HL-60 (cell line): Measurements from ENCODE around the gene GNG12.

Experiments
- DNase-seq, 2 experiments: peaks; one replicate each; pipeline ENCODE4 v3.0.0-alpha.2; 2010 to 2020; ENCODE audit warnings: low read depth in 1 of 2, low spot score in 1 of 2
- H3K27ac ChIP-seq: fragments of 250-450 bp; sonication (Bioruptor Pico); replicated peaks from 2 replicates; pipeline ENCODE4 v1.5.1; 2020; ENCODE audit warnings: mild to moderate bottlenecking, moderate library complexity
- H3K27me3 ChIP-seq: fragments of 250-450 bp; sonication (Bioruptor Pico); 2 replicates; pipeline ENCODE4 v1.5.1; 2021; ENCODE audit warnings: mild to moderate bottlenecking, moderate library complexity; ENCODE audit not compliant: insufficient read depth, poor library complexity, severe bottlenecking
- H3K4me3 ChIP-seq: replicated peaks from 2 replicates; pipeline ENCODE4 v1.5.1; 2011; ENCODE audit warnings: mild to moderate bottlenecking, control low read depth, low read length; ENCODE audit not compliant: insufficient read depth
- CTCF ChIP-seq: IDR thresholded peaks from one replicate; pipeline ENCODE4 v1.5.1; 2011; ENCODE audit warnings: low read length, control low read depth, inconsistent platforms; ENCODE audit not compliant: insufficient read depth
- GABPA ChIP-seq: IDR thresholded peaks from 2 replicates; pipeline ENCODE4 v1.6.1; 2012; ENCODE audit warnings: low read depth
- POLR2AphosphoS5 ChIP-seq: IDR thresholded peaks from 2 replicates; pipeline ENCODE4 v1.6.1; 2012; ENCODE audit warnings: low read depth
- REST ChIP-seq: IDR thresholded peaks from 2 replicates; pipeline ENCODE4 v1.6.1; 2012; ENCODE audit warnings: low read depth; ENCODE audit not compliant: insufficient replicate concordance
- SPI1 ChIP-seq: IDR thresholded peaks from 2 replicates; pipeline ENCODE4 v1.6.1; 2012; ENCODE audit warnings: low read depth, mild to moderate bottlenecking, borderline replicate concordance

The GNG12 gene

GRCh38 chr1:67679691-67680090 is 153.6 kb downstream of the GNG12 start:
- Histone ChIP-seq H3K4me3 (no peak overlapping the region), H3K27me3 (no peaks in the 10 kb centered on the region), H3K27ac (no peak overlapping the region)
- DNase-seq, result no peak
- TF ChIP-seq SPI1, result no peak
- no peak for TF ChIP-seq CTCF
- no peak for TF ChIP-seq POLR2AphosphoS5
- TF ChIP-seq GABPA, result no peak
- TF ChIP-seq REST, result no peak

GRCh38 chr1:67677930-67678329 is 155.3 kb downstream of the GNG12 start:
- DNase-seq, result no peak
- H3K4me3 ChIP-seq, result no peak overlapping the region
- H3K27ac ChIP-seq, result no peak overlapping the region
- TF ChIP-seq REST (no peak), POLR2AphosphoS5 (no peak), SPI1 (no peak), CTCF (no peak), GABPA (no peak)
- H3K27me3 ChIP-seq, result no peaks in the 10 kb centered on the region

- no peaks in the 10 kb centered on the region for H3K27me3 ChIP-seq
- DNase-seq, result no peak
- TF ChIP-seq CTCF, result no peak
- no peak for TF ChIP-seq REST
- TF ChIP-seq POLR2AphosphoS5, result no peak
- no peak for TF ChIP-seq SPI1
- no peak for TF ChIP-seq GABPA
- no peak overlapping the region for H3K4me3 ChIP-seq
- no peak overlapping the region for H3K27ac ChIP-seq
These were observed 155.9 kb downstream of the GNG12 start for GRCh38 chr1:67677408-67677807.
